Transverse colon (tissue), 4 donors: Measurements from ENCODE around the gene MPND. TPM values are rescaled to one million over a fixed set of nuclear protein-coding genes. Genes with fewer than 3 reads are reported as not detected.
A peak's percentile ranks its signal among the peaks of the same experiment; 100 is the strongest.

ENCODE experiments used
- DNase-seq: peaks from one replicate; pipeline ENCODE4 v3.0.0-alpha.2; 2019
- H3K27ac ChIP-seq, 4 donors: fragments of 200-600 bp; sonication (generic); 2 replicates each; pipeline ENCODE4 v1.5.1; 2016 to 2018; ENCODE audit warnings: inconsistent platforms in 4 of 4
- H3K27me3 ChIP-seq: fragments of 200-600 bp; sonication (generic); 2 replicates; pipeline ENCODE4 v1.5.1; 2017; ENCODE audit warnings: inconsistent platforms
- H3K36me3 ChIP-seq, 4 donors: fragments of 200-600 bp; sonication (generic); 2 replicates each; pipeline ENCODE4 v1.5.1; 2017 to 2019; ENCODE audit warnings: inconsistent platforms in 4 of 4
- H3K4me1 ChIP-seq, 4 donors: fragments of 200-600 bp; sonication (generic); 2 replicates each; pipeline ENCODE4 v1.5.1; 2017 to 2020; ENCODE audit warnings: inconsistent platforms in 4 of 4
- H3K4me3 ChIP-seq, 4 donors: fragments of 200-600 bp; sonication (generic); 1 replicate in 1 of 4; 2 replicates in 3 of 4; pipeline versions ENCODE4 v1.5.1 to v1.6.1; 2017 to 2019; ENCODE audit warnings: inconsistent platforms in 4 of 4
- H3K9me3 ChIP-seq, 2 donors: fragments of 200-600 bp; sonication (generic); 2 replicates each; pipeline ENCODE4 v1.5.1; 2017 to 2019; ENCODE audit warnings: inconsistent platforms in 2 of 2
- EP300 ChIP-seq: sonication (generic); formaldehyde crosslinking; IDR thresholded peaks from one replicate; pipeline ENCODE4 v1.6.1; 2017; ENCODE audit warnings: antibody characterized with exemption, low read depth
- POLR2A ChIP-seq: fragments of 450-650 bp; IDR thresholded peaks from one replicate; pipeline ENCODE4 v1.6.1; 2016; ENCODE audit warnings: antibody characterized with exemption, mild to moderate bottlenecking, moderate library complexity
- POLR2AphosphoS5 ChIP-seq, 3 donors: sonication (generic); formaldehyde crosslinking; IDR thresholded peaks; one replicate each; pipeline ENCODE4 v1.6.1; 2016; ENCODE audit warnings: antibody characterized with exemption in 3 of 3
- WGBS, 2 donors: methylation state at CpG; one replicate each; pipeline ENCODE4 v1.1.5; 2018; ENCODE audit warnings: low coverage in 1 of 2; 5-methylcytosine and 5-hydroxymethylcytosine counted together
- in situ Hi-C, 4 donors: fragments of 200-750 bp; cut with MboI; loops; one replicate each; pipeline versions ENCODE4 v1.15.0 to v1.15.1; 2017; ENCODE audit warnings: low sequenced_read_pairs in 3 of 4, low pct_ligation_motif_present in 1 of 4, low pct_unique_long_range_greater_than_20kb in 1 of 4
- intact Hi-C: fragments of 100-400 bp; cut with DNase I; formaldehyde crosslinking; loops from one replicate; pipeline ENCODE4 v1.15.1; 2023; ENCODE audit warnings: low total_unique reads
- total RNA-seq, 4 donors: library from RNA; depleted of rRNA; stranded (reverse); fragments of >200 nt; gene quantifications; one replicate each; pipeline ENCODE4 v1.1.0, GENCODE V29; 2016
- TF ChIP-seq, protein P1 (sequence below), 5 experiments: fragments of 200-600 bp in 3 of 5; fragments of 450-650 bp in 2 of 5; sonication (generic) in 3 of 5; IDR thresholded peaks; 1 replicate in 2 of 5; 2 replicates in 3 of 5; pipeline ENCODE4 v1.5.1; 2016 to 2017; ENCODE audit warnings: antibody characterized with exemption in 5 of 5, inconsistent platforms in 3 of 5, mild to moderate bottlenecking in 2 of 5, moderate library complexity in 1 of 5

MPND gene
- total RNA-seq, 4 donors from 2014 or later: 16.5 to 96.5 (median 33.7) TPM

DNA sequence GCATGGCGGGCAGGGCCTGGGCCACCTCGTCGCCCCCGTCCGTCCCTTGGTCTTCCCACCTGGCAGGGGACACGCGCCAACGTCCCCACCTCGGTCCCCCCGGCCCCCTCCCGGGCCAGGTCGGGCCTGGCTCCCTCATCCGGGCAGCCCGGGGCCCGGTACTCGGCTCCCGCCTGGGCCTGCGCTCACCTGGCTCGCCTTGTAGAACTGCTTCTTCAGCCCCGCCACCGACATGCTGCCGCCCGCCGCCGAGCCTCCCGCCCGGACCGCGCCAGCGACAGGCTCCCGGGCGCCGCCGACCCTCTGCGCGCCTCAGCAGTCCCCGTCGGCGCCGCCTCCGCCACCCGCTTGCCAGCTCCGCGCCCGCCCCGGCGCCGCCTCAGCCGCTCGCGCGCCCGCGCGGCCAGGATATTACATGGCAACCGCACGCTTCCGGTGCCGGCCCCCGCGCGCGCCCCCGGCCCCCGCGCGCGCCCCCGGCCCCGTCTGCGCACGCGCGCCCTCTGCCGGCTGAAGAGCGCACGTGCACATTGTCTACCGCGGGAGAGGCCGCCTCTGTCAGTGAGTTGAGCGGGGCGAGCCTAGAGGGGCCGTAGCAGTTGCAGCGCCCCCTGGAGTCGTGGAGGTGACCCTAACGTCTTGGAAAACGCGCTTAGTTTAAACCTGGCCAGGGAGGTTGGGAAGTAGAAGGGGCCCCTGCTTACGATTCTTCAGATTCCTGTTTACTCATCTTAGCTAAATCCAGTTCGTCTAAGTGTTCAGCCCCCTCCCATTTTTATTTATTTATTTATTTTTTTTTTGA is 57.0 kb downstream of the MPND start, which contains the start of gene SH3GL1:
Gene SH3GL1, minus strand, starts transcription at position 413 of the 802 bp plus-strand sequence. Its CDS starts 179 bp downstream, at position 234.
- WGBS, 2 donors: 0 to 1% methylated on average over 5 to 22 of the region's 90 CpGs
- in situ Hi-C loops: no loop called here
- peaks cover 11 to 55% (median 38%) of the 10 kb centered on the region in 4 donors for H3K4me1 ChIP-seq
- no peaks in the 10 kb centered on the region for H3K9me3 ChIP-seq
- peak; percentile 95 for DNase-seq
- H3K4me3 ChIP-seq: peak within 1 kb of the TSS; percentile 90 to 99 (median 91)
- H3K27ac ChIP-seq: peak within 1 kb of the TSS; percentile 96 to 97 (median 97)
- intact Hi-C loops: loop anchor here (2.0 kb wide), 1 partner anchor 30 kb away; no protein-coding TSS in a partner anchor
- TF ChIP-seq, protein P1, sequence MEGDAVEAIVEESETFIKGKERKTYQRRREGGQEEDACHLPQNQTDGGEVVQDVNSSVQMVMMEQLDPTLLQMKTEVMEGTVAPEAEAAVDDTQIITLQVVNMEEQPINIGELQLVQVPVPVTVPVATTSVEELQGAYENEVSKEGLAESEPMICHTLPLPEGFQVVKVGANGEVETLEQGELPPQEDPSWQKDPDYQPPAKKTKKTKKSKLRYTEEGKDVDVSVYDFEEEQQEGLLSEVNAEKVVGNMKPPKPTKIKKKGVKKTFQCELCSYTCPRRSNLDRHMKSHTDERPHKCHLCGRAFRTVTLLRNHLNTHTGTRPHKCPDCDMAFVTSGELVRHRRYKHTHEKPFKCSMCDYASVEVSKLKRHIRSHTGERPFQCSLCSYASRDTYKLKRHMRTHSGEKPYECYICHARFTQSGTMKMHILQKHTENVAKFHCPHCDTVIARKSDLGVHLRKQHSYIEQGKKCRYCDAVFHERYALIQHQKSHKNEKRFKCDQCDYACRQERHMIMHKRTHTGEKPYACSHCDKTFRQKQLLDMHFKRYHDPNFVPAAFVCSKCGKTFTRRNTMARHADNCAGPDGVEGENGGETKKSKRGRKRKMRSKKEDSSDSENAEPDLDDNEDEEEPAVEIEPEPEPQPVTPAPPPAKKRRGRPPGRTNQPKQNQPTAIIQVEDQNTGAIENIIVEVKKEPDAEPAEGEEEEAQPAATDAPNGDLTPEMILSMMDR (IDR thresholded peaks at IDR 0.05): peak; percentile 87 to 98 (median 95)
- TF ChIP-seq POLR2AphosphoS5 (IDR thresholded peaks at IDR 0.05) (peak in 1 of 3 donors; percentile 62), POLR2A (peak; percentile 23), EP300 (no peak)
- no peaks in the 10 kb centered on the region for H3K36me3 ChIP-seq
- H3K27me3 ChIP-seq: no peaks in the 10 kb centered on the region

DNA sequence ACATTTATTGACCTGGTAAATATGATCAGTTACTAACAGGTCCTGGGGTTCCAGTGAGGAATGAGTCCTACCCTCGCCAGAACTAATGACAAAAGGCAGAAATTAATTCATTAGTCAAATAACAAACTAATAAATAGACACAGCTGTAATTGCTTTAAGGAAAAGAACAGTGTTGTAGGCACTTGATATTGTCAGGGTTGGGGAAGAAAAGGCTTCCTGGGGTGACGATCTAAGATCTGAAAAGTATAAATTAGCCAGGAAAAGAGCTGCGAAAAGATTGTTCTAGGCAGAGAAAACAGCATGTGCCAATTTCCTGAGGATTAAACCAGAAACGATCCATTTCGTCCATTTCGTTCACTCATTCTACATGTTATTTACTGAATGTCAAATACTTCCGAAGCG is 58.4 kb downstream of the MPND start:
- 0 to 1% methylated on average over 8 of the region's 8 CpGs for WGBS, 2 donors
- Histone ChIP-seq H3K4me1 (peaks cover 11 to 54% (median 38%) of the 10 kb centered on the region in 4 donors), H3K4me3 (peak overlapping the region; percentile 13 to 49 (median 19)), H3K27me3 (no peaks in the 10 kb centered on the region), H3K9me3 (no peaks in the 10 kb centered on the region), H3K27ac (peak overlapping the region; percentile 90 to 95 (median 94)), H3K36me3 (no peaks in the 10 kb centered on the region)
- TF ChIP-seq, protein P1 (IDR thresholded peaks at IDR 0.05): peak in 1 of 5 experiments; percentile 8
- TF ChIP-seq EP300 (no peak), POLR2AphosphoS5 (IDR thresholded peaks at IDR 0.05) (no peak)
- no peak for DNase-seq
- intact Hi-C loops: loop anchor here (2.0 kb wide), 1 partner anchor 31 kb away; no protein-coding TSS in a partner anchor
- in situ Hi-C loops: no loop called here

DNA sequence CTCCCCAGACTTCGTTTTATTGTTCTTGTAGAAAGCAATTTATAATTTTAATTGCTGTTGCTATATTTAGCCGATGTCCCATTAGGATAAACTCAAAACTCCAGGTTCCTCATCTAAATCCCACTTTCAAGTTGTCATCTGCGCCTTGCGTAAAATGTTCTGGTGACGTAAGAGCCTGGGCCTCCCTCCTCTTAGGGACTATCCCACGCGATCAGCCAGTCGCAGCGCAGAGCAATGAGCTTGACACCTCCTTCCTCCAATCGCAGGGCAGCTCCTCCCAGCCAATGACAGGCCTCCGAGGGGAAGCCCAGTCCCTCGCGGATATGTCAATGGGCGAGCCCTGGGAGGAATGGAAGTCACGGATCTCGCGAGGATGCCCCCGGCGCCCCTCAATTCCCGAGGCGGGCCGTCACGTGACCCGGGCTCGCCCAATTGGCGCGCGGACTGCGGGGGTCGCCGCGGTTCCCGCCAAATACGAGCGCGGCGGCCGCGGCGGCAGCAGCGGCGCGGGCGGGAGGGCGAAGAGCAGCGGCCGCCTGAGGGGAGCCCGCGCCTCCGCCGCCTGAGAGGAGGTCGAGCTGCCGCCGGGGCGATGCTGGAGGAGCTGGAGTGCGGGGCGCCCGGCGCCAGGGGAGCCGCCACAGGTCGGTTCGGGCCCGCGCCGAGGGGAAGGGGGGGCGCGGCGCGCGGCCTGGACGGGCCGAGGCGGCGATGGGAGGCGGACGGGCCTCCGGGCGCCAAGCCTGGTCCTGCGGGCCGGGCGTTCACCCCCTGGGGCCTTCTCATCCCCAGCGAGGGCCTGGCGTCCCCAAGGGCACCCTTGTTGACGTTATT is 59.0 kb downstream of the MPND start, which contains the start of gene CHAF1A:
Gene CHAF1A, plus strand, starts transcription at position 470 of the 834 bp plus-strand sequence. Its CDS starts 123 bp downstream, at position 593.
- Histone ChIP-seq H3K9me3 (no peaks in the 10 kb centered on the region), H3K36me3 (no peaks in the 10 kb centered on the region), H3K4me3 (peak within 1 kb of the TSS; percentile 71 to 88 (median 81)), H3K4me1 (peaks cover 11 to 48% (median 34%) of the 10 kb centered on the region in 4 donors), H3K27ac (peak within 1 kb of the TSS; percentile 90 to 95 (median 94)), H3K27me3 (no peaks in the 10 kb centered on the region)
- TF ChIP-seq POLR2AphosphoS5 (IDR thresholded peaks at IDR 0.05): peak; percentile 81 to 86 (median 82)
- TF ChIP-seq EP300: no peak
- TF ChIP-seq POLR2A: peak; percentile 26
- intact Hi-C loops: no loop called here
- in situ Hi-C loops: no loop called here
- WGBS, 2 donors: 0 to 3% methylated on average over 1 to 13 of the region's 84 CpGs
- peak; percentile 99 for DNase-seq

DNA sequence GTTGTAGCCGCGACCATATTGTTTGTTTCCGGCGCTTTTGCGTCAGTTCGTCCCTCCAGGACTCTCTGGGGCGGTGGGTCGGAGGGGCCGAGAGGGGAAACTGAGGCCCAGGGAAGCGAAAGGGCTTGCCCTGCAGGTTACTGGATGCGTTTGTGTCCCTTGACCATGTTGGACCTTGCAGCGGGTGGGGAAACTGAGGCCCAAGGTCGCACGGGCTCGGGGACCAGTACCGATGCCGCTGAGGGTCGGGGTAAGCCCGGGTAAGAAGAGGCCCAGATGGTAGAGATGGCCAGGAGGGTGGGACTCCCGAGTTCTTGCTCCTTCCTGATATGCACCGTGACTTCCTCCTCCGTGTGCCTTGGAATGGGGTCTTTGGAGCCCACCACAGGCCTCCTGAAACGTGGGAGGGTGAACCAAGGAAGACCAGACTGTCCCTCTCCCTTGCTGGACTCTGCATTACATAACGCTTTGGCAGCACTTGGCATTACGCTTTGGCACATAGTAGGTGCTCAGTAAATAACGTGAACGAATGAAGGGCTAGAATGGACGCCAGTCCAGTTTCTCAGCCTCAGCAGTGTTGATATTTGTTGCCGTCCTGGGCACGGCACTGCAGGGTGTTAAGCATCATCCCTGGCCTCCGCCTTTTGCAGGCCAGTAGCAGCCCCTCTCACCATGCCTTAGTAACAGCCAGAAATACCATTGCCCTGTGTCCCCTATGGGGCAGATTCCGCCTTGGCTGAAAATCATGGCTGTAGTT is 59.8 kb downstream of the MPND start:
- in situ Hi-C loops (no loop called here), intact Hi-C loops (no loop called here)
- H3K27ac ChIP-seq: peak overlapping the region; percentile 77 to 95 (median 88)
- DNase-seq: no peak
- no peaks in the 10 kb centered on the region for H3K36me3 ChIP-seq
- H3K27me3 ChIP-seq: no peaks in the 10 kb centered on the region
- no peaks in the 10 kb centered on the region for H3K9me3 ChIP-seq
- H3K4me3 ChIP-seq: peak overlapping the region; percentile 71 to 88 (median 81)
- H3K4me1 ChIP-seq: peaks cover 11 to 40% (median 31%) of the 10 kb centered on the region in 4 donors
- WGBS, 2 donors: 8% methylated on average over 31 of the region's 32 CpGs; no CpG with 5 or more reads in 1 of the 2 donors
- TF ChIP-seq POLR2A (no peak), POLR2AphosphoS5 (IDR thresholded peaks at IDR 0.05) (no peak), EP300 (no peak)
- TF ChIP-seq, protein P1 (IDR thresholded peaks at IDR 0.05): no peak
